Gastrocnemius medialis (tissue), 4 donors: ENCODE data around the gene C19orf85. TPM values are rescaled to one million over a fixed set of nuclear protein-coding genes. Genes with fewer than 3 reads are reported as not detected.

Experiments used
- ATAC-seq, 2 donors: fragments of 150-250 bp; one replicate each; pipeline ENCODE4 v1.9.1; 2016
- DNase-seq, 2 donors: peaks; one replicate each; pipeline ENCODE4 v3.0.0-alpha.2; 2019
- H3K27ac ChIP-seq, 4 donors: fragments of 200-600 bp; sonication (generic); 1 replicate in 1 of 4; 2 replicates in 3 of 4; pipeline ENCODE4 v1.5.1; 2016 to 2018; ENCODE audit warnings: mild to moderate bottlenecking in 2 of 4, moderate library complexity in 1 of 4
- H3K27me3 ChIP-seq, 3 donors: fragments of 200-600 bp; sonication (generic) in 2 of 3; 1 replicate in 1 of 3; 2 replicates in 2 of 3; pipeline versions ENCODE4 v1.5.1 to v1.6.0; 2016 to 2019; ENCODE audit warnings: mild to moderate bottlenecking in 1 of 3, moderate library complexity in 1 of 3
- H3K36me3 ChIP-seq, 2 donors: fragments of 200-600 bp; sonication (generic) in 1 of 2; one replicate each; pipeline ENCODE4 v1.5.1; 2017 to 2018
- H3K4me1 ChIP-seq, 2 donors: fragments of 200-600 bp; sonication (generic) in 1 of 2; one replicate each; pipeline ENCODE4 v1.5.1; 2016 to 2017; ENCODE audit warnings: mild to moderate bottlenecking in 2 of 2
- H3K4me3 ChIP-seq, 4 donors: fragments of 200-600 bp; sonication (generic) in 3 of 4; 1 replicate in 1 of 4; 2 replicates in 3 of 4; pipeline ENCODE4 v1.5.1; 2016 to 2019; ENCODE audit warnings: mild to moderate bottlenecking in 2 of 4
- H3K9me3 ChIP-seq, 3 donors: fragments of 200-600 bp; sonication (generic) in 2 of 3; 1 replicate in 1 of 3; 2 replicates in 2 of 3; pipeline ENCODE4 v1.5.1; 2016 to 2019
- POLR2A ChIP-seq, 2 donors: fragments of 450-650 bp; IDR thresholded peaks; one replicate each; pipeline ENCODE4 v1.6.1; 2017; ENCODE audit warnings: antibody characterized with exemption in 2 of 2, mild to moderate bottlenecking in 2 of 2, moderate library complexity in 2 of 2
- in situ Hi-C, 4 donors: fragments of 200-750 bp; cut with MboI; loops; one replicate each; pipeline versions ENCODE4 v1.15.0 to v1.8.0; 2017; ENCODE audit warnings: low sequenced_read_pairs in 4 of 4
- intact Hi-C: fragments of 100-400 bp; cut with DNase I; formaldehyde crosslinking; loops from one replicate; pipeline ENCODE4 v1.15.1; 2023; ENCODE audit warnings: low total_unique reads
- total RNA-seq, 4 donors: library from RNA; depleted of rRNA; stranded (reverse); fragments of >200 nt; gene quantifications; one replicate each; pipeline versions ENCODE4 v1.1.0 to v1.2.3, GENCODE V29; 2016
- TF ChIP-seq, protein P1 (sequence below), 5 experiments: fragments of 450-650 bp in 3 of 5; fragments of 200-600 bp in 2 of 5; sonication (generic) in 2 of 5; IDR thresholded peaks in 4 of 5; conservative IDR thresholded peaks in 1 of 5; 1 replicate in 4 of 5; 2 replicates in 1 of 5; pipeline ENCODE4 v1.5.1; 2016 to 2019; ENCODE audit warnings: antibody characterized with exemption in 5 of 5, mild to moderate bottlenecking in 3 of 5, moderate library complexity in 3 of 5

The C19orf85 gene
- total RNA-seq, 4 donors from 2014 or later = not detected

- in situ Hi-C loops = no loop called here
- peaks cover 0 to 7% of the 10 kb centered on the region in 2 donors for H3K36me3 ChIP-seq
- DNase-seq = no peak
- H3K27me3 ChIP-seq = no peaks in the 10 kb centered on the region
- no peak overlapping the region for H3K27ac ChIP-seq
- no peak for ATAC-seq
- intact Hi-C loops = loop anchor here (5.0 kb wide), 1 partner anchor 92 kb away; the partner anchor contains the start of gene RPL28
- no peaks in the 10 kb centered on the region for H3K9me3 ChIP-seq
- no peak overlapping the region for H3K4me3 ChIP-seq
- TF ChIP-seq, protein P1, sequence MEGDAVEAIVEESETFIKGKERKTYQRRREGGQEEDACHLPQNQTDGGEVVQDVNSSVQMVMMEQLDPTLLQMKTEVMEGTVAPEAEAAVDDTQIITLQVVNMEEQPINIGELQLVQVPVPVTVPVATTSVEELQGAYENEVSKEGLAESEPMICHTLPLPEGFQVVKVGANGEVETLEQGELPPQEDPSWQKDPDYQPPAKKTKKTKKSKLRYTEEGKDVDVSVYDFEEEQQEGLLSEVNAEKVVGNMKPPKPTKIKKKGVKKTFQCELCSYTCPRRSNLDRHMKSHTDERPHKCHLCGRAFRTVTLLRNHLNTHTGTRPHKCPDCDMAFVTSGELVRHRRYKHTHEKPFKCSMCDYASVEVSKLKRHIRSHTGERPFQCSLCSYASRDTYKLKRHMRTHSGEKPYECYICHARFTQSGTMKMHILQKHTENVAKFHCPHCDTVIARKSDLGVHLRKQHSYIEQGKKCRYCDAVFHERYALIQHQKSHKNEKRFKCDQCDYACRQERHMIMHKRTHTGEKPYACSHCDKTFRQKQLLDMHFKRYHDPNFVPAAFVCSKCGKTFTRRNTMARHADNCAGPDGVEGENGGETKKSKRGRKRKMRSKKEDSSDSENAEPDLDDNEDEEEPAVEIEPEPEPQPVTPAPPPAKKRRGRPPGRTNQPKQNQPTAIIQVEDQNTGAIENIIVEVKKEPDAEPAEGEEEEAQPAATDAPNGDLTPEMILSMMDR (IDR thresholded peaks at IDR 0.05 in 4 of 5, conservative IDR thresholded peaks at IDR 0.05 in 1 of 5) = no peak
- TF ChIP-seq POLR2A (IDR thresholded peaks at IDR 0.05) = no peak
- H3K4me1 ChIP-seq = peaks cover 16 to 26% of the 10 kb centered on the region in 2 donors
Observed at GRCh38 chr19:55479045-55479444, 14.5 kb upstream of the C19orf85 start.

GRCh38 chr19:55478364-55478763 is 13.8 kb upstream of the C19orf85 start:
- H3K4me1 ChIP-seq = peaks cover 16 to 25% of the 10 kb centered on the region in 2 donors
- intact Hi-C loops (loop anchor here (5.0 kb wide), 1 partner anchor 91 kb away; the partner anchor contains the start of gene RPL28), in situ Hi-C loops (no loop called here)
- H3K9me3 ChIP-seq = no peaks in the 10 kb centered on the region
- no peak for DNase-seq
- no peak overlapping the region for H3K27ac ChIP-seq
- TF ChIP-seq POLR2A (IDR thresholded peaks at IDR 0.05) = no peak
- TF ChIP-seq, protein P1 (IDR thresholded peaks at IDR 0.05 in 4 of 5, conservative IDR thresholded peaks at IDR 0.05 in 1 of 5) = no peak
- H3K36me3 ChIP-seq = peaks cover 0 to 7% of the 10 kb centered on the region in 2 donors
- no peak for ATAC-seq
- H3K4me3 ChIP-seq = no peak overlapping the region
- no peaks in the 10 kb centered on the region for H3K27me3 ChIP-seq

GRCh38 chr19:55477905-55478304 is 13.4 kb upstream of the C19orf85 start:
- intact Hi-C loops = loop anchor here (2.0 to 5.0 kb wide), 2 partner anchors 91 to 121 kb away; partner anchors contain the start of genes FIZ1 and RPL28
- peak overlapping the region; percentile 59 to 90 (median 70) for H3K4me3 ChIP-seq
- in situ Hi-C loops = no loop called here
- peaks cover 16 to 25% of the 10 kb centered on the region in 2 donors for H3K4me1 ChIP-seq
- DNase-seq (no peak), ATAC-seq (no peak)
- H3K9me3 ChIP-seq = no peaks in the 10 kb centered on the region
- H3K27ac ChIP-seq = no peak overlapping the region
- TF ChIP-seq, protein P1 (IDR thresholded peaks at IDR 0.05 in 4 of 5, conservative IDR thresholded peaks at IDR 0.05 in 1 of 5) = no peak
- no peak for TF ChIP-seq POLR2A (IDR thresholded peaks at IDR 0.05)
- peaks cover 0 to 3% (median 0%) of the 10 kb centered on the region in 3 donors for H3K27me3 ChIP-seq
- peaks cover 0 to 4% of the 10 kb centered on the region in 2 donors for H3K36me3 ChIP-seq

DNA sequence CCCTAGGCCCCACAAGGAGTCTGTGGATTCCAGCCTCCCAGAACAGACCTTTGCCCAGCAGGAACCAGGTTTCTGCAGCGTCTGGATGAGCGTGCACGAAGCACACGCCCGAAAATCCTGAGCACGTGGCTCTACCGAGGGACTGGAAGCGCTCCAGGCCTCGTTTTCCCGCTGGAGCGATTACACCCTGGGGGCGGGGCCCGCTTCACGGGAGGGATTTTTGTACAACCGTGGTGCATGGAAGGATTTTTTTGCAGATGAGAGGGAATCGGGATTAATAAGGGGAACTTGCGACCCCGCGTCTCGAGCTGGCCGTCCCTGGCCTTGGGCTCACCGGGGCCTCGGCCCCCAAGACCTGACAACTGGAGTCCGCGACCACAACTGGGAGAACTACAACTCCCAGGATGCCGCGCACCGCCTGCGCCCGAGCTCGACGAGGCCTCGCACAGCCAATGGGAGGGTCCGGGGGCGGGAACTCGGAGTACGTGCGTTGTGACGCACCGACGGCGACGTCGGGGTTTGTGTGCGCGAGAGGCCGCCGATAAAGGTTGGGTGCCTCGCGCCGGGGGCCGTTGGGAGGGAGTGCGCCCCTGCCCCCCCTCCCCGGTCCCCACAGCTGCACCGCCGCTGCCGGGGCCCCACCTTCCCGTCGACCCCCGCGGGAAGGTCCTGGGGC is 11.7 kb upstream of the C19orf85 start, which contains the start of gene ZNF628:
ZNF628 (plus strand) TSS at position 518 of the 676 bp plus-strand sequence. CDS start 3,294 bp downstream, outside the sequence.
- in situ Hi-C loops = no loop called here
- TF ChIP-seq, protein P1 (IDR thresholded peaks at IDR 0.05 in 4 of 5, conservative IDR thresholded peaks at IDR 0.05 in 1 of 5) = no peak
- peak; percentile 82 to 85 for TF ChIP-seq POLR2A (IDR thresholded peaks at IDR 0.05)
- peak; percentile 98 for DNase-seq
- Histone ChIP-seq H3K9me3 (no peaks in the 10 kb centered on the region), H3K4me1 (peaks cover 16 to 25% of the 10 kb centered on the region in 2 donors), H3K27ac (peak within 1 kb of the TSS; percentile 92 to 97 (median 96)), H3K27me3 (peaks cover 0 to 3% (median 0%) of the 10 kb centered on the region in 3 donors), H3K4me3 (peak within 1 kb of the TSS; percentile 59 to 90 (median 70)), H3K36me3 (no peaks in the 10 kb centered on the region)
- peak; percentile 93 to 95 for ATAC-seq
- intact Hi-C loops = loop anchor here (1.0 to 5.0 kb wide), 4 partner anchors 15 to 178 kb away; partner anchors contain the start of genes FIZ1, ISOC2 and RPL28
